A549 (cell line): ENCODE data around the gene RNF217. TPM values are rescaled to one million over a fixed set of nuclear protein-coding genes. Genes with fewer than 3 reads are reported as not detected.

Experiments
- ATAC-seq, 2 experiments: fragments of 200-7000 bp in 1 of 2; fragments of >200 bp in 1 of 2; cut with Nextera tagmentation in 1 of 2; cut with Tn5 transposase in 1 of 2; 3 replicates each; pipeline versions ENCODE4 v1.8.0 to v1.9.1; 2018 to 2020; ENCODE audit warnings: mild to moderate bottlenecking in 1 of 2, moderate library complexity in 1 of 2
- CTCF ChIA-PET: fragments of 300-600 bp; sonication (Branson Sonifier 250); formaldehyde crosslinking; extraction: SDS; loops from one replicate; lab custom pipeline; 2021; ENCODE audit warnings: antibody characterized with exemption, inconsistent platforms; lab: Yijun Ruan, JAX
- POLR2A ChIA-PET: fragments of 350-600 bp; formaldehyde crosslinking; extraction: SDS; loops from one replicate; lab custom pipeline; 2021; ENCODE audit warnings: antibody characterized with exemption, inconsistent platforms; lab: Yijun Ruan, JAX
- DNase-seq, 2 experiments: peaks; one replicate each; pipeline versions ENCODE4 v3.0.0 to v3.0.0-alpha.2; 2011 to 2016; ENCODE audit warnings: low read depth in 1 of 2, low spot score in 1 of 2
- FAIRE-seq: peaks from 2 replicates; lab custom pipeline; 2011; peaks lifted over from hg19 to GRCh38; lab: Jason Lieb, UNC
- H3K27ac ChIP-seq, 2 experiments: fragments of >200 bp; sonication (Bioruptor Twin); formaldehyde crosslinking; 3 replicates each; pipeline ENCODE4 v1.5.1; 2016 to 2017
- H3K4me1 ChIP-seq: fragments of >200 bp; sonication (Bioruptor Twin); formaldehyde crosslinking; 3 replicates; pipeline ENCODE4 v1.6.1; 2016
- H3K4me2 ChIP-seq: fragments of >200 bp; sonication (Bioruptor Twin); formaldehyde crosslinking; 3 replicates; pipeline ENCODE4 v1.6.1; 2016
- H3K4me3 ChIP-seq: fragments of >200 bp; sonication (Bioruptor Twin); formaldehyde crosslinking; 3 replicates; pipeline ENCODE4 v1.5.1; 2016
- H3K9me3 ChIP-seq: fragments of >200 bp; sonication (Bioruptor Twin); formaldehyde crosslinking; 3 replicates; pipeline ENCODE4 v1.6.1; 2016
- CBX2 ChIP-seq: fragments of 200-600 bp; sonication (generic); IDR thresholded peaks from 2 replicates; pipeline ENCODE4 v1.6.1; 2016; ENCODE audit warnings: low read depth, mild to moderate bottlenecking, borderline replicate concordance
- CBX8 ChIP-seq: fragments of 200-600 bp; sonication (generic); IDR thresholded peaks from 2 replicates; pipeline ENCODE4 v1.6.1; 2016
- EHF ChIP-seq: fragments of 250-450 bp; sonication (Bioruptor Pico); IDR thresholded peaks from 2 replicates; pipeline ENCODE4 v1.5.0; 2020; ENCODE audit warnings: mild to moderate bottlenecking
- EP300 ChIP-seq, 2 experiments: fragments of >200 bp; sonication (Bioruptor Twin); formaldehyde crosslinking; IDR thresholded peaks; 2 replicates in 1 of 2; 3 replicates in 1 of 2; pipeline ENCODE4 v1.6.1; 2016 to 2017
- ESRRA ChIP-seq: fragments of 150-350 bp; IDR thresholded peaks from 2 replicates; pipeline ENCODE4 v1.6.1; 2014; ENCODE audit warnings: mild to moderate bottlenecking, low read length, borderline replicate concordance
- FOSB ChIP-seq: fragments of 250-450 bp; sonication (Bioruptor Pico); IDR thresholded peaks from 2 replicates; pipeline ENCODE4 v1.5.0; 2020; ENCODE audit warnings: mild to moderate bottlenecking, moderate library complexity
- HDAC2 ChIP-seq: fragments of 200-600 bp; sonication (generic); IDR thresholded peaks from 2 replicates; pipeline ENCODE4 v1.6.1; 2016
- JUNB ChIP-seq: fragments of >200 bp; sonication (Bioruptor Twin); formaldehyde crosslinking; IDR thresholded peaks from 2 replicates; pipeline ENCODE4 v1.6.1; 2016
- KDM1A ChIP-seq: fragments of 200-600 bp; sonication (generic); IDR thresholded peaks from 2 replicates; pipeline ENCODE4 v1.6.1; 2016; ENCODE audit warnings: low read depth, mild to moderate bottlenecking
- NR3C1 ChIP-seq: fragments of >200 bp; sonication (Bioruptor Twin); formaldehyde crosslinking; IDR thresholded peaks from 3 replicates; pipeline ENCODE4 v1.6.1; 2017
- POLR2A ChIP-seq: IDR thresholded peaks from 2 replicates; pipeline ENCODE4 v1.6.1; 2012; ENCODE audit warnings: mild to moderate bottlenecking, low read length
- POLR2AphosphoS2 ChIP-seq: conservative IDR thresholded peaks from 2 replicates; pipeline ENCODE4 v1.6.1; 2012; ENCODE audit warnings: low read length, improper control_type of control experiment, inconsistent platforms
- RARB ChIP-seq: fragments of 250-450 bp; sonication (Bioruptor Pico); IDR thresholded peaks from 2 replicates; pipeline ENCODE4 v1.8.0; 2021; ENCODE audit warnings: mild to moderate bottlenecking, moderate library complexity
- RFX5 ChIP-seq: fragments of 450-650 bp; IDR thresholded peaks from 2 replicates; pipeline ENCODE4 v1.7.1; 2014; ENCODE audit warnings: antibody characterized with exemption, mild to moderate bottlenecking, moderate library complexity
- SMC3 ChIP-seq: fragments of >200 bp; sonication (Bioruptor Twin); formaldehyde crosslinking; IDR thresholded peaks from 3 replicates; pipeline ENCODE4 v1.6.1; 2018; ENCODE audit warnings: inconsistent platforms
- TP53 ChIP-seq: fragments of 250-450 bp; sonication (Bioruptor Pico); IDR thresholded peaks from 2 replicates; pipeline ENCODE4 v1.5.0; 2021; ENCODE audit warnings: mild to moderate bottlenecking, moderate library complexity
- ZFP36 ChIP-seq: fragments of 450-650 bp; IDR thresholded peaks from 2 replicates; pipeline ENCODE4 v1.6.1; 2014; ENCODE audit warnings: borderline replicate concordance; ENCODE audit not compliant: partially characterized antibody
- ZNF302 ChIP-seq: fragments of 250-450 bp; sonication (Bioruptor Pico); IDR thresholded peaks from 2 replicates; pipeline ENCODE4 v1.9.0; 2021; ENCODE audit warnings: inconsistent platforms, mild to moderate bottlenecking, moderate library complexity
- ZSCAN20 ChIP-seq: fragments of 250-450 bp; sonication (Bioruptor Pico); IDR thresholded peaks from 2 replicates; pipeline ENCODE4 v1.8.0; 2022; ENCODE audit warnings: mild to moderate bottlenecking, moderate library complexity
- WGBS: methylation state at CpG from one replicate; pipeline ENCODE4 v1.1.6; 2017; ENCODE audit errors: missing lambda C conversion rate; 5-methylcytosine and 5-hydroxymethylcytosine counted together
- polyA plus RNA-seq, 4 experiments: library from polyadenylated mRNA; depleted of rRNA in 3 of 4; stranded (reverse); fragments of >200 nt; fragmentation: RNase III in 1 of 4; extraction: RNeasy Plus Mini Kit Qiagen cat#74134 plus additional on column Dnase treatment in 1 of 4; gene quantifications; 2 replicates in 3 of 4; 3 replicates in 1 of 4; pipeline ENCODE4 v1.2.3, GENCODE V29; 2011 to 2017
- TF ChIP-seq, protein P1 (sequence below): IDR thresholded peaks from 2 replicates; pipeline ENCODE4 v1.6.1; 2012
- TF ChIP-seq, protein P2 (sequence below): fragments of >200 bp; sonication (Bioruptor Twin); formaldehyde crosslinking; IDR thresholded peaks from 3 replicates; pipeline ENCODE4 v1.6.1; 2016
- TF ChIP-seq, protein P3 (sequence below): fragments of >200 bp; sonication (Bioruptor Twin); formaldehyde crosslinking; IDR thresholded peaks from 3 replicates; pipeline ENCODE4 v1.5.1; 2016
- TF ChIP-seq, protein P4 (sequence below): fragments of 150-350 bp; IDR thresholded peaks from 2 replicates; pipeline ENCODE4 v1.6.1; 2014; ENCODE audit warnings: low read depth, mild to moderate bottlenecking, low read length

Gene RNF217
- polyA plus RNA-seq, 2 of the 4 experiments (the other 2 are of a cell fraction) = 5.7 to 20.0 TPM

DNA sequence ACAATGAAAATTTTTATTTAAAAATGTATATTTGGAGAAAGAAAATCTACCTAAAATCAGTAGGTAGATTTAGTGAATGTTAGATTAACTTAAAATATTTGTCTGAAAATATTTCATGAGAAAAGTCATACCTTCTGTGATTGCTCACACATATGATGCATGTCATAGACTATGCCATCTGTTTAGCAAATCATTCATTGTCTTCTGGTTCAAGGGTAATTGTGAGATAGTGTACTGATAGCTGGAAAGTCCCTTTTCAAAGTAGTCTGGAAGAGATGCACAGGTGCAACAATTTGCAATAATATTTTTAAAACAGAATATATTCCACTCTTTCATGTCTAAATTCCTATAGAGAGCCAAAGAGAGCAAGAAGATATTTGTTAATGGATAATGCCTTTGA, 21.0 kb upstream of the RNF217 start (continued):
- no peak for TF ChIP-seq ZFP36
- no peak for TF ChIP-seq CBX2
- no peak for TF ChIP-seq EHF
- TF ChIP-seq RFX5 = no peak
- TF ChIP-seq ESRRA = no peak
- TF ChIP-seq SMC3 = no peak
- TF ChIP-seq HDAC2 = no peak
- no peak for TF ChIP-seq POLR2A
- TF ChIP-seq RARB (CRISPR knock-in tag) = no peak
- TF ChIP-seq, protein P1, sequence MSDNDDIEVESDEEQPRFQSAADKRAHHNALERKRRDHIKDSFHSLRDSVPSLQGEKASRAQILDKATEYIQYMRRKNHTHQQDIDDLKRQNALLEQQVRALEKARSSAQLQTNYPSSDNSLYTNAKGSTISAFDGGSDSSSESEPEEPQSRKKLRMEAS = no peak
- no peak for TF ChIP-seq FOSB (CRISPR knock-in tag)

DNA sequence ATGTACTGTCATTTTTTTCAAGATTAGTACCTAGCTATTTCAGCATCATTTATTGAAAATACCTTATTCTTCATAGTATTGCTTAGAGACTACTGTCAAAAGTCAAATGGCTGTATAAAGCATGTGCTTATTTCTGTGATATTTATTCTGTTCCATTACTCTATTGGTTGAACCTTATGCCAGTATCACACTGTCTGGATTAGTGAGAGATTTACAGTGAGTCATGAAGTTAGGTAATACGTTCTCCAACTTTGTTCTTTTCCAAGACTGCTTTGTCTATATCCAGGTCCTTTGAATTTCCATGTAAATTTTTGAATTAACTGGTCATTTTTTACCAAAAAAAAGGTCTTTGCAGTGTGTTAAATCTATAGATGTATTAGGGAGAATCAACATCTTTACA, 18.6 kb upstream of the RNF217 start:
- no peak overlapping the region for H3K4me3 ChIP-seq
- no peak for ATAC-seq
- FAIRE-seq = no peak
- 61% methylated on average over 1 of the region's 1 CpG for WGBS
- no peaks in the 10 kb centered on the region for H3K4me1 ChIP-seq
- ChIA-PET POLR2A (no interaction called here), CTCF (no interaction called here)
- 0 out of 3 replicates have a peak, but pooled peaks cover 5% of the 10 kb centered on the region for H3K9me3 ChIP-seq
- TF ChIP-seq TP53 (CRISPR knock-in tag) = no peak
- no peak for TF ChIP-seq KDM1A
- no peak for TF ChIP-seq CBX8
- TF ChIP-seq ZNF302 (CRISPR knock-in tag) = no peak
- TF ChIP-seq EP300 (IDR thresholded peaks at IDR 0.05) = no peak
- TF ChIP-seq, protein P2, sequence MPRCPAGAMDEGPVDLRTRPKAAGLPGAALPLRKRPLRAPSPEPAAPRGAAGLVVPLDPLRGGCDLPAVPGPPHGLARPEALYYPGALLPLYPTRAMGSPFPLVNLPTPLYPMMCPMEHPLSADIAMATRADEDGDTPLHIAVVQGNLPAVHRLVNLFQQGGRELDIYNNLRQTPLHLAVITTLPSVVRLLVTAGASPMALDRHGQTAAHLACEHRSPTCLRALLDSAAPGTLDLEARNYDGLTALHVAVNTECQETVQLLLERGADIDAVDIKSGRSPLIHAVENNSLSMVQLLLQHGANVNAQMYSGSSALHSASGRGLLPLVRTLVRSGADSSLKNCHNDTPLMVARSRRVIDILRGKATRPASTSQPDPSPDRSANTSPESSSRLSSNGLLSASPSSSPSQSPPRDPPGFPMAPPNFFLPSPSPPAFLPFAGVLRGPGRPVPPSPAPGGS = no peak
- no peak for TF ChIP-seq POLR2AphosphoS2
- no peak for TF ChIP-seq EHF
- TF ChIP-seq, protein P3, sequence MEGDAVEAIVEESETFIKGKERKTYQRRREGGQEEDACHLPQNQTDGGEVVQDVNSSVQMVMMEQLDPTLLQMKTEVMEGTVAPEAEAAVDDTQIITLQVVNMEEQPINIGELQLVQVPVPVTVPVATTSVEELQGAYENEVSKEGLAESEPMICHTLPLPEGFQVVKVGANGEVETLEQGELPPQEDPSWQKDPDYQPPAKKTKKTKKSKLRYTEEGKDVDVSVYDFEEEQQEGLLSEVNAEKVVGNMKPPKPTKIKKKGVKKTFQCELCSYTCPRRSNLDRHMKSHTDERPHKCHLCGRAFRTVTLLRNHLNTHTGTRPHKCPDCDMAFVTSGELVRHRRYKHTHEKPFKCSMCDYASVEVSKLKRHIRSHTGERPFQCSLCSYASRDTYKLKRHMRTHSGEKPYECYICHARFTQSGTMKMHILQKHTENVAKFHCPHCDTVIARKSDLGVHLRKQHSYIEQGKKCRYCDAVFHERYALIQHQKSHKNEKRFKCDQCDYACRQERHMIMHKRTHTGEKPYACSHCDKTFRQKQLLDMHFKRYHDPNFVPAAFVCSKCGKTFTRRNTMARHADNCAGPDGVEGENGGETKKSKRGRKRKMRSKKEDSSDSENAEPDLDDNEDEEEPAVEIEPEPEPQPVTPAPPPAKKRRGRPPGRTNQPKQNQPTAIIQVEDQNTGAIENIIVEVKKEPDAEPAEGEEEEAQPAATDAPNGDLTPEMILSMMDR = no peak
- TF ChIP-seq NR3C1 = no peak
- H3K27ac ChIP-seq = no peak overlapping the region
- H3K4me2 ChIP-seq = no peak overlapping the region
- no peak for DNase-seq

DNA sequence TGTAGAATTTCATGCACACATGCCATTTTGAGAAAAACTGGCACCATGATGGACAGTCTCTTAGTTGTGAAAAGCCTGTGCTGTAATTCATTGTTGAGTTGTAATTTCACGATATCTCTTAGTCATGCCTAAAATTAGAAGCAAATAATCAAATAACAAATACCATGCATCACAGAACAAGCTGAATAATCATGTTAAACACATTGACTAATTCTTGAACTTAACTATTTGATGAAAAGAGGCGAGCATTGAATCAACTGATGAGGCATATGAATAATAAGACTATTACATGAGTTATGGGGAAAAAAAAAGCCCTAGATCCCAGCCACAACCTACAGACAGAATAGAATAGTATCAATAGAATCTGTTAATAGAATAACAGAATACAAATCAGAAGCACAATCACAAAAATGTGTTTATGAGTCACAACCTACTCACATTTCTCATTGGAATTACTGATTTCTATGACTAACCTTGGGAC, 14.2 kb upstream of the RNF217 start:
- FAIRE-seq (no peak), DNase-seq (no peak), ATAC-seq (no peak)
- Histone ChIP-seq H3K4me1 (no peaks in the 10 kb centered on the region), H3K27ac (no peak overlapping the region), H3K4me2 (no peak overlapping the region), H3K4me3 (no peak overlapping the region), H3K9me3 (0 out of 3 replicates have a peak, but pooled peaks cover 5% of the 10 kb centered on the region)
- ChIA-PET POLR2A (no interaction called here), CTCF (no interaction called here)
- 34% methylated on average over 2 of the region's 2 CpGs for WGBS
- no peak for TF ChIP-seq HDAC2
- TF ChIP-seq POLR2AphosphoS2 = no peak
- TF ChIP-seq, protein P4, sequence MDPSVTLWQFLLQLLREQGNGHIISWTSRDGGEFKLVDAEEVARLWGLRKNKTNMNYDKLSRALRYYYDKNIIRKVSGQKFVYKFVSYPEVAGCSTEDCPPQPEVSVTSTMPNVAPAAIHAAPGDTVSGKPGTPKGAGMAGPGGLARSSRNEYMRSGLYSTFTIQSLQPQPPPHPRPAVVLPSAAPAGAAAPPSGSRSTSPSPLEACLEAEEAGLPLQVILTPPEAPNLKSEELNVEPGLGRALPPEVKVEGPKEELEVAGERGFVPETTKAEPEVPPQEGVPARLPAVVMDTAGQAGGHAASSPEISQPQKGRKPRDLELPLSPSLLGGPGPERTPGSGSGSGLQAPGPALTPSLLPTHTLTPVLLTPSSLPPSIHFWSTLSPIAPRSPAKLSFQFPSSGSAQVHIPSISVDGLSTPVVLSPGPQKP = no peak
- TF ChIP-seq ZSCAN20 (CRISPR knock-in tag) = no peak
- no peak for TF ChIP-seq JUNB
- TF ChIP-seq RFX5 = no peak
